ENCODE data around the gene GKN2. TPM values are rescaled to one million over a fixed set of nuclear protein-coding genes. Genes with fewer than 3 reads are reported as not detected.
"Not testable (repeated sequence)": the region's sequence is repeated elsewhere in the genome, so short reads cannot be mapped to it uniquely, and the experiment has no call there.

The GKN2 gene
- total RNA-seq, 1 donor from 2014 or later = not detected

- Histone ChIP-seq H3K4me3 (ENCODE audit: low read length in 3 of 3) (no peak overlapping the region), H3K9me3 (ENCODE audit: control insufficient read depth in 3 of 3, low read length in 3 of 3) (peaks cover 0 to 7% (median 7%) of the 10 kb centered on the region in 3 donors), H3K27ac (ENCODE audit: low read depth, low read length) (no peak overlapping the region)
Observed at GRCh38 chr2:68901561-68901960, 51.1 kb downstream of the GKN2 start.

GRCh38 chr2:68901199-68901514 is 51.5 kb downstream of the GKN2 start:
- Histone ChIP-seq H3K27me3 (ENCODE audit: control insufficient read depth in 3 of 3, insufficient read depth in 3 of 3, low read length in 3 of 3) (peaks cover 0 to 5% (median 0%) of the 10 kb centered on the region in 3 donors), H3K4me3 (ENCODE audit: low read length in 3 of 3) (no peak overlapping the region), H3K36me3 (ENCODE audit: control insufficient read depth in 3 of 3, insufficient read depth in 3 of 3, low read length in 3 of 3) (no peaks in the 10 kb centered on the region), H3K9ac (ENCODE audit: low read depth in 1 of 3, low read length in 3 of 3) (no peak overlapping the region), H3K4me1 (ENCODE audit: control insufficient read depth in 3 of 3, insufficient read depth in 3 of 3, low read length in 3 of 3) (no peaks in the 10 kb centered on the region), H3K9me3 (ENCODE audit: control insufficient read depth in 3 of 3, low read length in 3 of 3) (peaks cover 0 to 7% (median 7%) of the 10 kb centered on the region in 3 donors), H3K27ac (ENCODE audit: low read depth, low read length) (no peak overlapping the region)

More at GRCh38 chr2:68901561-68901960, 51.1 kb downstream of the GKN2 start:
- H3K9ac ChIP-seq (ENCODE audit: low read depth in 1 of 3, low read length in 3 of 3) = no peak overlapping the region
- no peaks in the 10 kb centered on the region for H3K36me3 ChIP-seq (ENCODE audit: control insufficient read depth in 3 of 3, insufficient read depth in 3 of 3, low read length in 3 of 3)
- H3K27me3 ChIP-seq (ENCODE audit: control insufficient read depth in 3 of 3, insufficient read depth in 3 of 3, low read length in 3 of 3) = peaks cover 0 to 5% (median 0%) of the 10 kb centered on the region in 3 donors
- no peaks in the 10 kb centered on the region for H3K4me1 ChIP-seq (ENCODE audit: control insufficient read depth in 3 of 3, insufficient read depth in 3 of 3, low read length in 3 of 3)

GRCh38 chr2:68900496-68901198 is 52.0 kb downstream of the GKN2 start:
- Histone ChIP-seq H3K4me1 (ENCODE audit: control insufficient read depth in 3 of 3, insufficient read depth in 3 of 3, low read length in 3 of 3) (no peaks in the 10 kb centered on the region), H3K9me3 (ENCODE audit: control insufficient read depth in 3 of 3, low read length in 3 of 3) (peaks cover 0 to 7% (median 7%) of the 10 kb centered on the region in 3 donors), H3K9ac (ENCODE audit: low read depth in 1 of 3, low read length in 3 of 3) (no peak overlapping the region), H3K4me3 (ENCODE audit: low read length in 3 of 3) (no peak overlapping the region), H3K36me3 (ENCODE audit: control insufficient read depth in 3 of 3, insufficient read depth in 3 of 3, low read length in 3 of 3) (no peaks in the 10 kb centered on the region), H3K27ac (ENCODE audit: low read depth, low read length) (no peak overlapping the region), H3K27me3 (ENCODE audit: control insufficient read depth in 3 of 3, insufficient read depth in 3 of 3, low read length in 3 of 3) (peaks cover 0 to 5% (median 0%) of the 10 kb centered on the region in 3 donors)

GRCh38 chr2:68895981-68896380 is 56.7 kb downstream of the GKN2 start:
- not testable (repeated sequence) for H3K9ac ChIP-seq (ENCODE audit: low read depth in 1 of 3, low read length in 3 of 3); H3K4me3 ChIP-seq (ENCODE audit: low read length in 3 of 3); H3K9me3 ChIP-seq (ENCODE audit: control insufficient read depth in 3 of 3, low read length in 3 of 3); H3K27ac ChIP-seq (ENCODE audit: low read depth, low read length); H3K27me3 ChIP-seq (ENCODE audit: control insufficient read depth in 3 of 3, insufficient read depth in 3 of 3, low read length in 3 of 3); H3K4me1 ChIP-seq (ENCODE audit: control insufficient read depth in 3 of 3, insufficient read depth in 3 of 3, low read length in 3 of 3); H3K36me3 ChIP-seq (ENCODE audit: control insufficient read depth in 3 of 3, insufficient read depth in 3 of 3, low read length in 3 of 3)

Other genes starting within 250 kb of the GKN2 start
- gene ARHGAP25, start 218.1 kb downstream of the GKN2 start, total RNA-seq = 4.7 TPM
- gene BMP10, start 81.5 kb downstream of the GKN2 start, total RNA-seq = not detected
- gene GKN1, start 21.7 kb upstream of the GKN2 start, total RNA-seq = not detected
- gene ANTXR1, start 60.3 kb upstream of the GKN2 start, total RNA-seq = 86.6 TPM

Data from skeletal muscle tissue (tissue), 4 donors.